Left kidney (tissue), 2 donors: ENCODE results near the gene DCLK1. TPM values are rescaled to one million over a fixed set of nuclear protein-coding genes. Genes with fewer than 3 reads are reported as not detected.

Experiments used
- DNase-seq: peaks from one replicate; pipeline ENCODE4 v3.0.0-alpha.2; 2013
- polyA plus RNA-seq: library from polyadenylated mRNA; unstranded; fragments of 120-200 nt; gene quantifications from one replicate; pipeline ENCODE4 v1.2.1, GENCODE V29; 2013; ENCODE audit not compliant: insufficient read length

Gene DCLK1
- polyA plus RNA-seq, 1 donor, result 7.0 TPM

DNA sequence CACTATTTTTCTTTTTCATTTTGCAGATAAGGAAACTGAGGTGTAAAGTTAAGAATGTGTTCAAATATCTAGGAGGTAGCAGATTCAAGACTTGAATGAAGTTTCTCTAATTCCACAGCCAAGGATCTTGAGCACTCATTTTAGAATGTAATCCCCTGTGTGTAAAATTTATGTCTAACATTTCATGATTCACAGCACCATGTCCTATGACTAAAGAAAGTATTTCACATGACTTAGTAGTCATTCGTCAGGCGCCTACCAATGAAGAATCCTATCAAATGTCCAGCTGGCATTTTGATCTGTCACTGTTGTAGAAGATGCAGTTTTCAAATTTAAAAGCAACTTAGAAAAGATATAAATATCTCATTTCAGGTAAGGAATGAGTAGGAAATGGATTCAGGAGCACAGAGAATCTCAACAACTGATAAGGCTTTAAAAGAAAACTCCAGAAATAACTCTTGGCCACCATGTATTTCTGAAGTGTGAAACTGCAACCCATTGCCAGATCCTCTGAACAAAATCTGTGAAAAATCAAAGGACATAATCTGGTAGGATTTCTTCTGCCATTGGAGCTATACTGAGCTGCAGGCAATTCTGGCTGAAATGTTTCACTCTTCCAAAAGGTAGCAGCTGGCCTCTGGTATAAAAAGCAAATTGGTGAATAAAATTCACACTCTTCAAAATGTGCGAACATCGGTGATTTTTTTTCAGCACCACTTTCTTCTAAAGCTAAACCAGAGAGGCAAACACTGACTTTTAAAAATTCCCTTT is 92.2 kb downstream of the DCLK1 start:
- DNase-seq, result no peak

DNA sequence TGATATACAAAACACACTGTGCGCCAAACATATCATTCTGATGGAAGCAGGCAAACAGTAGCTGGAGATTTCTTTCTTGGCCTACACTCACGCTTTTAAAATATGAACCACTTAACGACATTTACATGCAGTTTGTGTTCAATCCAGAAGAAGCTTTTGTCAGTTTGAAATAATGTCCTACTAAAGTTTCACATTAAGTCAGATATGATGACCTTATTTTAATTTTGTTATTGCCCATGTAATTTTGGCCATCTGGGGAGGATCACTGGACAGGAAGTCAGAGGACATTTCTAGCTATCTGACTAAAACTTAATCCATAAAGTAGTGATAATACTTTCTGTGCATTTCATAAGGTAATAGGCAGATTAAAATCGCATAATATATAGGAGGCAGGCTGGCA is 98.1 kb downstream of the DCLK1 start:
- DNase-seq, result no peak

DNA sequence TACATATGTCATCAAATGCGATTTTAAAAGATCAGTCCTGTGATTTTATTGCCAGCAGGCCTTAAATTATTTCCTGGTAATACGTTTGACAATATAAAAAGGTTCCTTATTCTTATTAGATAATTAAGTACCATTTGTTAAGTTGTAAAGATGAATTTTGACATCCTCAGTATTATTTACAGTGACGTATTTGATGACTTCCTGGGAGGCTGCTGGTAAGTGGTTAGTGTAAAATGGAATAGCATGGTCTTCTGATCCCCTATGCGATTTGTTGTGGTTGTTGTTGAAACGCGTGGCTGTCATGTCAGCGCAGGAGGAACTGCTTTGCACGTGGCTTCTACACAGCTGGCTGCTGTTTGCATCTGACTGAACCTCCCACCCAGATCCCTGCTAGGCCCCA is 99.7 kb downstream of the DCLK1 start:
- no peak for DNase-seq

DNA sequence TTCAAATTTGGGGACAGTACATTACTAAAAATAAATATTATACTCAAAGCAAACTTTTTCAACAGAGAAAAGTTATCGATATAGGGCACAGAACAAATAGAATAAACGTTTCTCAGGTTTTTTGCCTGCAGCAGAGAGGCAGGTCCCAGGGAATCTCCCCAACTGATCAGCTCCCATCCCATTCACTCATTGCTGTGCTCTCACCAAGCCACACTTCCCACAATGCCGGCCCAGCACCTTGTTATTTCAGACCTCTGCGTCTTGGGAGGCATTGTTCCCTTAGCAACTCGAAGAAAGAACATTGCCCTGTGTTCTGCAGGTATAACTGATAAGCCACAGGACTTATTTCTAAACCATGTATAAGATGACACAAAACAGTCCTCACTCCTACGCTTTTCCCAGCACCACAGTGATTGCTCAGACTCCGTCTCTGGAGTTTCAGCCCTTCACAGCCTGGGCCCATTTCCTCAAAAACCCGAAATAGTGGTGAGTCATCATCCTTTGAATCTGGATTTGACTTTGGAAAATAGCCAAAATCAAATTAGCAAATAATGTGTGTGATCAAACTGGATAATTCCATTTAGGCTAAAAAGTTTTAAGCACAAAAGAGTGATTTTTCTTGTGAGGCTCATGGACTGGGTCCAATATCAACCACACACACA is 100.4 kb downstream of the DCLK1 start:
- no peak for DNase-seq

DNA sequence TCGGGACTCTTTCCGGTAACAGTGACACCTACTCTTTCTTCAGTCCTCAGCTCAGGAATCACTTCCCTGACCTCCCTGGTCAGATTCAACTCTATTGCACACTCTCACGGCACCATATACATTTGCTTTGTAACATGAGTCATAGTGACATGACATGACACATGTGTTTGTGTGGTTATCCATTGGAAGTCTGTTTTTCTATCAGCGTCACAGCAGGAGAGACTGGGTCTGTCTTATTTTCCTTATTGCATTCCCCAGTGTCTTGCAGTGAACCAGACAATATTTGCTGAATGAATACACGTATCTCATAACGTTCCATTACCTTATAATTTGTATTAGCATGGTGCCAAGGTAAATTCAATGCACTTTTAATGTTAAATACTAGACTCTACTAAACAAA is 102.0 kb downstream of the DCLK1 start:
- no peak for DNase-seq

DNA sequence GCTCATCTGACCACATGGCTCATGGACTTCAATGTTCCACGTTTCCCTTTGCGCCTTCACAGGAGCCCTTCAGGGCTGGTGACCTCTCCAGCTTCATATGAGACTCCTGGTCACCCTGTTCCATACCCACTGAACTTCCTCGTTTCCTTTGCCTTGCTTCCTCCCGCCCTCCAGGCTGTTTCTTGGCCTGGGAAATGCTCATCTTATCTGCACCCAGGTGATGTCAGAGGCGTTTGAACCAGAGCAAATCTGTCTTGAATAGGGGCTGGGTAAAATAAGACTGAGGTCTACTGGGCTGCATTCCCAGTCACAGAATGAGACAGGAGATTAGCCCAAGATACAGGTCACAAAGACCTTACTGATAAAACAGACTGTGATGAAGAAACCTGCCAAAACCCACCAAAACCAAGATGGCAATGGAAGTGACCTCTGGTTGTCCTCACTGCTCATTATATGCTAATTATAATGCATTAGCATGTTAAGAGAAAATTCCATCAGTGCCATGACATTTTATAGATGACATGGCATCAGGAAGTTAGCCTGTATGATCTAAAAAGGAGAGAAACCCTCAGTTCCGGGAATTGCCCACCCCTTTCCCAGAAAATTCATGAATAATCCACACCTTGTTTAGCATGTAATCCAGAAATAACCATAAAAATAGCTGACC is 102.7 kb downstream of the DCLK1 start:
- no peak for DNase-seq

DNA sequence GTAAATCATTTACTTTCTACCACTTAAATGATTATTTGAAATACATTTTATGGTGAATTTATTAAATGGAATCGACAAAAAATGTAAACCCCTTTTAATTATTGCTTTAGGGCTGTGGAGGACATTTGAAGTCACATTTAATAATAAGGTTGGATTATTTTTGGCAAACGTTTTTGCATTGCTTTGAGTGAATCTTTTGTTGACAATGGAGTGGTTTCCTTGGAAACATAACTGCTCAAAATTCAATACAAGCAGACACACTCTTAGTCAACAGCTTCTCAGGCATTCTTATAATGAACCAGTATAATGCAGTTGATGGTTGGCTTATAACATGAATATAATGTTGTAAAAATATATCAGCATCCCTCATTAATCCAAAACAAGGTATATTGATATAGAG is 104.7 kb downstream of the DCLK1 start:
- no peak for DNase-seq

DNA sequence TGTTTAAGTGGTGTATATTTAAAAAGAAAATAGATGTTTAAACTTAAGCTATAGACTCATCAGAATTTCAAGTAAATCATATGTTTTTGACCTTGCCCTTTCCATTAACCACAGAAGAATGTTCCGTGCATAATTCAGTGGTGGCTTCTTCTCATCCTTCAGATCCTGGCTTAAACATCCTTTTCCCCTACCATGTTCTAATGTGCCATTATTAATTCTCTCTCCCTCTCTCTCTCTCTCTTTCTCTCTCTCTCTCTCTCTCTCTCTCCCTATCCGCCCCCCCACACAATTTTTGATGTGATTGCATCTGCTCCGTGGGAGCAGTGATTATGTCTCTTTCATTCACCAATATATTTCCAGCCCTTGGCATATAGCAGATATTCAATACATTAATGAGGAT is 116.4 kb downstream of the DCLK1 start:
- DNase-seq, result no peak

DNA sequence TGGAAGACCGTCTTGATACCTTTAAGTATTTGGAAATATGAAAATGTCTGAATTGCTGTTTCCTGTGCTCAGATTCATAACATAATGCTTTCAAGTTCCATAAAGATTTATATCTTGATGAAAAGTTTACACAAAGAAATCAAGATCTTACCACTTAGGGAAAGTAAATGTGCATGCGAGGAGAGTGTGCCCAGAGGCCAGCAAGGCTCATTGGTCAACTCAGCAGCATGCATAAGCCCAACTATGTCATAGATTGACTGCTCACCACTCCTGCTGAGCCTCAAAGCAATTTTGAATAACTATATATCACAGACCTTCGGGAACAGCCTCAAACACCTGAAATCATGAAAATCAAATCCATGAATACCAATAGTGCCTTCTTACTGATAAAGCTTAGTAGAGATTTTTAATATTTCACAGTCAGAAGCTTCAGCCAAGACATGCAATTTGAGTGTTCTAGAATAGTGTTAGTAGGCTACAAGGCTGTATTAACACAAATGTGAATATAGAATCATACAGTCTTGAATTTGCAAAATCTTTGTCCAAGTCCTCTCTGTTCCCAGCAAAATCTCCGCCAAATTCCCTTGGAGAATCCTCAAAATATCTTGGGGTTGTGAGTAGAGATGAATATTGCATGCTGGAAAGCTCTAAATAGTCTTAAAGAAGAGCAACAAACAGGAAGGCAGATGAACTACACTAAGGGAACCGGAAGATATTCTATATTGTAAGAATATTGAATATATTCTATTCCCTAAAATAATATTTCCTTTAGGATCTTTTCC is 124.1 kb downstream of the DCLK1 start:
- no peak for DNase-seq

DNA sequence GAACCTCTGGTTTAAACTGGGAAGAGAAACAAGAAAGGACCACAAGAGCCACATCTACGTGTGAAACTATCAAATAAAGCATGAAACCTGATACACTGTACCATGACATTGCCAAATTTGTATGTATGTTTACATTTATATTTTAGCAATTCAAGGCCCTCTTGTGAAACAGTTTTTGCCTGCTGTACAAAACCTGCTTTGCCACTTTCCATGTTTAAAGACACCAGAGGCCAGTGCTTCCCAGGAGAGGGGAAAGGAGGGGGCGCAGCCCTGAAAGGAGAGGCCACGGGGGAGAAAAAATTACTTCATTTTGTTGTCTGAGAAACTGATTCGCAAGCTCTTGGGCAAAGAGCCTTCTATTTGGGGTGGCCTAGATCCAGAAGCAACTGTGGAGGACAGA is 124.8 kb downstream of the DCLK1 start:
- DNase-seq, result no peak

DNA sequence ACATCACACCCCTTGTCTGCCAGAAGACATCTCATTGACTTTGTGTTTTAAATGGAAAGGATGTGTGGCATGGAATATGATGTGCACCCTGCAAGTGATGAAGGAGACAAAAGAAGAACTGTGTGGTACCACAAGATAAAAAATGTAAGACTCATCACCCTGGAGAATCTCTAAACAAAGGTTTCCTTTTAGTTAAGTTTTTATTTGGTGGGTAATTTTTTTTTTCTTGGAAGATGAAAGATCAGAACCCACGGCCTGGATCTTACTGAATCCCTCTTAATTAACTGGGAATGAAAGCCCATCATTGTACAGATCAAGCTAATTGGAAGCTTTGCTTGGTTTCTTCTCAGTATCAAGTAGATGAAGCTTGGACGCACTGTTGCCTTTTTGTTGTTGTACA is 129.6 kb downstream of the DCLK1 start:
- DNase-seq, result no peak

DNA sequence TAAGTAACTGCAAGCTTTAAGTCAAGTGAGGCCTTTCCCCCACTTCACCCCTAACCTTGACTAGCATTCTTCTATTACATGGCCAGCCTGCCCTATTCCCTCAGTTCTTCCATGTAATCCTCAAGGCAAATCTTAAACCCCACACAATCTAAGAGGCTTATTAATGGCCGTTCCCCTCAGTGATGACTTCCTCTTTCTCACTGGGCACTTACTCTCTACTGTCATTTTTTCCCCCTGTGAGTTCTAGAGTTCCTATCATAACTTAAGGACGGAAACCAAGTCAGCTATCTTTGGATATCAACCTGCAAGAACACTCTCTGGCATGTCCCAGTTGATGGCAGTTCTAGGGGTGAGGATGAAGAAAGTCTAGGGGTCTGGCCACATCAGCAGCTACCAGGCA is 131.2 kb downstream of the DCLK1 start:
- DNase-seq, result no peak

DNA sequence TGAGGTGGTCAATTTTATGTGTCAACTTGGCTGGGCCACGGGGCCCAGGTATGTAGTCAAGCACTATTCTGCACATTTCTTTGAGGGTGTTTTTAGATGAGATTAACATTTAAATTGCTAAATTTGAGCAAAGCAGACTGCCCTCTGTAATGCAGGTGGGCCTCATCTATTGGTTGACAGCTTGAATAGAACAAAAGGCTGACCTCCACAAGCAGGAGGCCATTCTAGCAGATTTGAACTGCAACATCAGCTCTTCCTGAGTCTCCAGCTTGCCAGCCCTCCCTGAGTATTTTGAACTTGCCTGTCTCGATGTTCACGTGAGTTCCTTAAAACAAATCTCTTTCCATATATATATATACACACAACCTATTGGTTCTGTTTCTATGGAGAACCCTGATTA is 134.8 kb downstream of the DCLK1 start:
- no peak for DNase-seq

DNA sequence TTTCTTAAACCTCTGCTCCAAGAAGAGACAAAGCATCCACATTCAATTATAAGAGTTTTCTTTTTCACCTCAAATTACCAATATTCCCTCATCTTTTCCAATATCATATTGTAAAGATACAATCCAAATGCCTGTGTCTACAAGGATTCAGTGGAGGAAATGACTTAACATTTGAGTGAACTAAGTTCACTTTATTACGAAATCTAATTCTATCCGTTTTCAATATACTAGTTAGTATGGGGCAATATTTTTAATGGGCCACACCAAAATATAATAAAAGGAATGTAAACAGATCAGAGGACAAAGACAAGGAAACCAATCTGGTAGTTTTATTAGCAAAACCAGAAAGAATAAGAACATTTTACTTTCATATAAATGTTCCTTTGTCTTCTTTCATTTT is 136.0 kb downstream of the DCLK1 start:
- no peak for DNase-seq

DNA sequence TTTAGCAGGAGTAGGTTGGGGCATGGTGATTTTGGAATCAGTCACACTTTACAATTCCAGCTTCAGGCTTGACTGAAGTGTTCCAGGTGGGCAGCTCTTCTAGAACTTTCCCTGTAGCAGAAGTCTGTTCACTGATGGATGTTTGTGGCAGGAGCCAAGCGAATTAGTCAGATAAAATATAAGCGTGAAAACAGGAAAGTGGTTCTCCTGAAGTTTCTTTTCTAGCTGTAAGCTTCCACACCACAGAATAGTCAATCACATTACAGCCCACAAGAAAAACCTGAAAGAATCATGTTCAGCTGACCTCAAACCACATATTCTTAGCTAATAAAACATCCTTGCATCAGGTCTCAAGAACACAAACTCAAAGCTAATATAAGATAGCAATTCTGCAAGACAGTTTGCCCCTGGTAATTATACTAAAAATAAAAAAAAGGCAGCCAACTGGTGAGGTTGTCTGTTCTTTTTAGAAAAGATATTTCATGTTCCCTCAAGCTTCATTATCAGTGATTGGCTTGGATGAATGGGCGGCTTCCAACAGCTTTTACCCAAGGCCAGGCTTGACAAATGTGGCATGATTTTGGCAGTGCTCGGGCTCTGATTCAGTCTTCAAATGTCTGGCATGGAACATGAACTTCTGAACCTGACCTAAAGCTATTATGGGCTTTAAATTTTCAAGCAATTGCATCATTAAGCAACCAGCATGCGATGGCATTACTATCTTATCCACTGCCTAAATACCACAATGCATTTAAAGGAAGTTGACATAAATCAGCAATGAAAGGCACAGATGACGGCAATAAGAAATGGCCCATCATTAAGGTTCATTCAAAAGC is 136.8 kb downstream of the DCLK1 start:
- no peak for DNase-seq

DNA sequence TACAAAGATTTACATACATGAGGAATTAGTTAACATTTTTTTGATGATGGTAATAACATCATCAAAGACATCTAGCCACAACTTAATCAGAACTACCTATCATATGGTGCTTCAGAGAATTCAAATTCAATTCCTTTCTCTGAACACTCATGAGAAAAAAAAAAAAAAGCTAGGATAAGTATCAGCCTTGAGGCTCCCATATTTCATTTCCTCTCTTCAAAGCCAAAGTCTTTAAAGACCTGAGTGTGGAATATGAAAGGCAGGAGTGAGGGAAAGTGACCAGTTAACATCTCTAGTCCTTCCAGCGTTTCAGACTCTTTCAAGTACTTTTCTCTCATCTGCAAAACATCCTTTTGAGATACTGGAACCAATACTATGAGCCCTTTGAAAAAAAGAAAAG is 137.5 kb downstream of the DCLK1 start:
- DNase-seq, result no peak

DNA sequence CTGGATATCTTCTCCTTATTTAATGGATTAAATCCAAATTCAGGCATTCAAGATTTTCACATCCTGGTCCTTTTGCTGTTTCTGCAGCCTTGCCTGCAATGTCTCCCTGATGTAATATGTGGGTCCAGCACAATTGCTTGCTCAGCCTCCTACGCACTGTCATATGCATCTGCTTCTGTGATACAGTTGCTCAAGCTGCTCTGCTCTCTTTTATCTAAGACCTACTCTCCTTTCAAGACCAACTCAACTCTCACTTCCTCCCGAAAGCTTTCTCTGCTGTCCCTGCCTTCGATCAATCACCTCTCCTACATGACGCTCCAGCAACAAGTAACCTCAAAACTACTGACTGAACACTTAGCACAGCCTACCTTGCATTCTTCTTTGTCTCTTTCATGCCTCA is 138.2 kb downstream of the DCLK1 start:
- no peak for DNase-seq

DNA sequence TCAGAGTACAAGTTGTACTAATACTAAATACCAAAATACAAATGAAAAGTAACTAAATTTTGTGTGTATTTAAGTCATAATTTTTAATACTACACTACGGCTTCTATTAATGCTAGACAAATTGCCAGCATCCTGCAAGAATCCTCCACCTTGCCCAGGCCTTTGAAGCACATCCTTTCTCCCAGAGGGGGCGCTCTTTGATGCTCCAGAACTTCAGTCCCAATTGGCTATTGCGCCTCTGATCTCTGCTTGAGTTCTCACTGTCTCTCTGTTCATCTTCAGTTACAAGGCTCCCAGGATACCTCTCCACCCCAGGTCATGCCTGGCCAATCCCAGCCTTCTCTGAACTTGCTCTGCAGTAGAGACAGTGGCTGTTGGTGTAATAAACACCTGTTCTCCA is 141.0 kb downstream of the DCLK1 start:
- DNase-seq, result no peak

DNA sequence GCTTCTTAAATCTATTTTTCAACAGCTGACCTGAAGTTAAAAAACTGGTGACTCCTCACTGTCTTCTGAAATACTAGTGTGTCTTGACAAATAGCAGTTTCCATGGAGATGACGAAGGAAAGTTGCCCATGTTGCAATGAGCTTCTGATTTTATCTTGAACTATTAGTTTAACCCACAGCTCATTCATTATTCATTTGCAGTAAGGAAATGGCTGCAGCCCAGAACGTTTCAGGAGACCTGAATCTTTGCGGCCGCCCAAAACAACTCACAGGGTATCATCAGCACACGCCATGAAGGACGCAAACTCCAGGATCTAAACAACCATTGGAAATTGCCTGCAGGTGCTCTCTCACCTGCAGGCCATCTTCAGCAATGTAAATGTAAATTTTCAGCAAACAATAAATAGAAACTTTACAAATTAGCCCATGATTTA is 142.5 kb downstream of the DCLK1 start:
- DNase-seq, result no peak

DNA sequence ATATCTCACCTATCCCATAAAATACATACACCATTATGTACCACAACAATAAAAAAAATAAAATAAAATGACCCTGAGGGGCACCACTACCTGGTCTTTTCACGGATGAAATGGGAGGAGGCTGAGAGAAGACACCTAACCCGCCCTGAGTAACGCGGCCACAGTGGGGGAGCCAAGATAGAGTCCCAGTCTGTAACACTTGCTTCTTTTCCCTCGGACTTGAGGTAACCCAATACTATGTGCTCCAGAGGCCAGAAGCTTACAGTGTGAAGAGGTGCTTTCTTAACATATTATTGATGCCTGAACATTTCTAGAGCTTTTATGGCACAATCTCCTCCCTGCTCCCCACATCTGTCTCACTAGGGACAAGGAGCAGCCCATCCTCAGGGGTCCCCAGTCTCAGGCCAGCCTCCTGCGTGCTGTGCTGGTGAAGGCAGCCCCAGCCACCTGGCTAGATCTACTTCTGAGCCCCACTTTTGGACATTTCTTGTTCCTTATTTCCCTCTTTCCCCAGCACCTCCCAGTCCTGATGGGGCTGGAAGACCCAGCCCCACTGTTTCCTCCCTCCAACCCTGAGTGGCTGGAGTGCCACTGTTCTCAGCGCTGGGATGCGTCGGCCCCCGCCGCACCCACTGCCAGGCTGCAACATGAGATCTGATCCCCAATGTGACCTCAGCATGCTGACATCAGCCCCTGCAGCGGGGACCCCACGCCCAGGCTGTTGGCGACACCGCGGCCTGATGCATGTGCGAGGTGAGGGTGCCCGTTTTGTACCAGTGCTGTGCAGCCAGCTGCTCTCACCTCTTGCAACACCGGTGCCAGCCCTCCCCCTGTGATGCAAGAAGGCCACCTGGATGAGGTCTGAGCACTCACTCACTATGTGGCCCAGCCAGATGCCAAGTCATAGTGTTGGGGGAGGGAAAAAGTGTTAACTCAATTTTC is 143.3 kb downstream of the DCLK1 start:
- DNase-seq, result no peak
